Hematopoietic multipotent progenitor cell treated with erythropoietin and hydrocortisone succinate and interleukin-3 and kit ligand, for 4 days (in vitro differentiated cells): ENCODE measurements around the gene FMO1.
"Not testable (repeated sequence)": the region's sequence is repeated elsewhere in the genome, so short reads cannot be mapped to it uniquely, and the experiment has no call there.

ENCODE experiments used
- DNase-seq: peaks from one replicate; pipeline ENCODE4 v3.0.0-alpha.2; 2015

FMO1 gene, protein sequence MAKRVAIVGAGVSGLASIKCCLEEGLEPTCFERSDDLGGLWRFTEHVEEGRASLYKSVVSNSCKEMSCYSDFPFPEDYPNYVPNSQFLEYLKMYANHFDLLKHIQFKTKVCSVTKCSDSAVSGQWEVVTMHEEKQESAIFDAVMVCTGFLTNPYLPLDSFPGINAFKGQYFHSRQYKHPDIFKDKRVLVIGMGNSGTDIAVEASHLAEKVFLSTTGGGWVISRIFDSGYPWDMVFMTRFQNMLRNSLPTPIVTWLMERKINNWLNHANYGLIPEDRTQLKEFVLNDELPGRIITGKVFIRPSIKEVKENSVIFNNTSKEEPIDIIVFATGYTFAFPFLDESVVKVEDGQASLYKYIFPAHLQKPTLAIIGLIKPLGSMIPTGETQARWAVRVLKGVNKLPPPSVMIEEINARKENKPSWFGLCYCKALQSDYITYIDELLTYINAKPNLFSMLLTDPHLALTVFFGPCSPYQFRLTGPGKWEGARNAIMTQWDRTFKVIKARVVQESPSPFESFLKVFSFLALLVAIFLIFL

GRCh38 chr1:171248302-171248701 is at the start of gene FMO1:
Gene FMO1 (plus strand): TSS chr1:171248494. CDS start chr1:171258088, 9,594 bp downstream.
- no peak for DNase-seq

DNA sequence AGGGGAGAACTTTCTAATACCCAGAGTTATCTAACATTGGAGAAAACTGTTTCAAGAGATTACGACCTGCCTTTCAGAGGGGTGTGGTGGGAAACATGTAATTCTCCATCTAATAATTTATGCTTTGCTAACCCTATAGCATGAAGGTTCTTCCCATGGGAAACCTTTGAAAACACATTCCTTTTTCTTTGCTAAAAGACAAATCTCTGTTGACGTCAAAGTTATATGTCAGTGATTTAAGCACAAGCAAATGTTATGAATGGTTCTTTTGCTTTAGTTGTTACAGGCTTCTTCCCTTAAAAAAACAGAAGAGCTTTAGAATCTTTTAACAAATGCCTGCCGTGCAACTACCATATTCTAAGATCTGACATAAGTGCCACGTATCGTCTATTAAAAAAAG is 44.0 kb upstream of the FMO1 start:
- no peak for DNase-seq

GRCh38 chr1:171206204-171206977 is 41.9 kb upstream of the FMO1 start:
- no peak for DNase-seq

DNA sequence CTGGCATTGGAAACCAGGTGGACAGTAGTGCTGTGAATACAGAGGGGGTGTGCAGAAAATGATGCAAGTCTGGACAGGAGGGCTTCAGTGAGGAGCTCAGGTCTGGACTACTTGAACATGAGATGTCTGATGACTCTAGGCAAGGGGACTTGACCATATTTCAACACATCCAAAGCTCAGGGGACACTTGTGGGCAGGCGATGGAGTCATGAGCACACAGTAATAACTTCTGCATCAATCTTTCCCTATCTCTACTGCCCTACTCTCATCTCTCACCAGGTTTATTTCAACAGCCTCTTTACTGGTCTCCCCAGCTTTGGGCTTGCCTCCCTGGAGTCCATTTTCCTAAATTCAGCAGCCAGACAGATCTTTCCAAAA is 41.3 kb upstream of the FMO1 start:
- DNase-seq = no peak

GRCh38 chr1:171207377-171207776 is 40.9 kb upstream of the FMO1 start:
- DNase-seq = no peak

DNA sequence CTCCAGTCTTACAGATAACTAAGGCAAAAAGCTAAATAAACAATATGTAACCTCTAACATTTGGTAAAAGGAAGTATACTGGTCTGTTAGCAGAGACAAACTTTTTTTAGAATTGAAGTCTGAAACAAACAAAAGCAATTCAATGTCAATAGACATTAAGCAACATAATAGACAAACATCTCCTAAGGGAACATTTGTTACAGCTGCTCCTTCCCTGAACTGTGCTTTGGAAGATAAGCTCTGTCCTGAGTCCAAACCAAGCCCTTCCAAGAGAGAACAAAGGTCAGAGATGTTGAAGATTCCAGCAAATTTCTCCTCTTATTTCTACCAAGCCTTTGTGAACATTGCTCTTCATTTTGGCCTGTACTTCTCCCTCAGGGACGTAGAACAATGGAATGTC is 37.9 kb upstream of the FMO1 start:
- no peak for DNase-seq

- peak; percentile 57 for DNase-seq
Observed at GRCh38 chr1:171212607-171213351, 35.5 kb upstream of the FMO1 start.

- no peak for DNase-seq
Observed at GRCh38 chr1:171213559-171214454, 34.5 kb upstream of the FMO1 start.

DNA sequence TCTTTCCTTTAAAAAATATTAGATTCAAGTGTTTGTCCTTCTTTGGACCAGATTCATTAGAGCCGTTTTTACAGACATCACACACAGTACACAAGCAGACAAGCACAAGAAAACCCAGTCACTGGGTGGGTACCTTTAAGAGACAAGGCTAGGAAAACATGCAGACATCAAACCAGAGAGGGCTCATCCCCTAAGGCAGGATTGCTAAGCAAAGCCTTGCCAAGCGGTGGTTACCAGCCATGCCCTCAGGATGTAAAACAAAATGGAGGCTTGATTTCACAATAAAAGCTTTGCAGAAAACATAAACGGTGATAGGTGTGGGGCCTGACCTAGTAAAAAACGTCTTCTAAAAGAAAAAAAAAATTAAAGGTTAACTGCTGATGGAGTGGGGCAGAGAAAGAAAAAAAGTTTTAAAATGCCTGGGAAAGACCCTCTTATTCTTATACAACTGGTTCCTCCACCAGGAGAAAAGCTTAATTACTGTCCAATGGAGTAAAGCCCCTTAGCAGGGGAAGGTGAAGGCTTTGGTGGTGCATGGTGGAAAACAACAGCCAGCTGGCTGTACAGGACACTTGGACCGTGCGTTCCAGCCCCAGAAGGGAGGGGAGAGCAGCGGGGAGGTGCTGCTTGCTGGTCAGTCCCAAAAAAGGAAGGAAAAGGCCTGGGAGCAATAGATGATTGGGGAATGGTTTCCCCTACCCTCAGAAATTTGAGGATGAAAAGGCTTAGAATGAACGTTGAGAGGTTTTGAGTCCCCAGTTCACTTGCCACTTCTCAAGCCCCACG is 30.4 kb upstream of the FMO1 start:
- no peak for DNase-seq

GRCh38 chr1:171218661-171219060 is 29.6 kb upstream of the FMO1 start:
- no peak for DNase-seq

DNA sequence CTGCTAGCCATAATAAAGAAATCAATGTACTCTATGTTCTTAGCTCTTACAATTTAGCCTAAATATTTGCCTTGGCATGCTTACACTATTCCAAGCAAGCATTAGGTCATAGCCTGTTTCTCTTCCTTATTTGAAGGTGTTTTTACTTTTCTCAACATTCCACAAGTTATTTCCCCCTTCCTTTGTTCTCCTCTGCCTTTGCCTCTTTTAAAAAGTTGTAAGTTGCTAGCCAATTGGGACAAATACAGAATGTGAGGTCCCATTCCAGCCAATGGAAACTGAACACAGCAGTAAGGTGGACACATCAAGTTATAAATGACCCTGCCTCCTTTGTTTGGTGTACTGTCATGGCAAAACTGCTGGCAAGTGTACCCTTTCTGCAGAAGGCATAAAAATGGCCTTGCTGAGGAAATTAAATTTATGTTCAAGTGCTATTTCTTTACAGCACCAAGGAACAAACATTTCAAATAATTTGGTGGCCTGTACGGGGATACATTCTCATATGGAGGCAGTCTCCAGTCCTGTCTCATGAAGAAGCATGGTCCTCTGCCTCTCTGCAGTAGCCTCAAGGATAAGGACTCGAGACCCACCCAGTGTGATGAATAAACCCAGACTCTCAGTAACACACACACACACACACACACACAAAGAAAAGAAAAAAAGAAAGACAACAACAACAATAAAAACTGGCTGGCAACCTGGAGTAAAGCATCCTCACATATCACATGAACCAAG is 28.8 kb upstream of the FMO1 start:
- no peak for DNase-seq

DNA sequence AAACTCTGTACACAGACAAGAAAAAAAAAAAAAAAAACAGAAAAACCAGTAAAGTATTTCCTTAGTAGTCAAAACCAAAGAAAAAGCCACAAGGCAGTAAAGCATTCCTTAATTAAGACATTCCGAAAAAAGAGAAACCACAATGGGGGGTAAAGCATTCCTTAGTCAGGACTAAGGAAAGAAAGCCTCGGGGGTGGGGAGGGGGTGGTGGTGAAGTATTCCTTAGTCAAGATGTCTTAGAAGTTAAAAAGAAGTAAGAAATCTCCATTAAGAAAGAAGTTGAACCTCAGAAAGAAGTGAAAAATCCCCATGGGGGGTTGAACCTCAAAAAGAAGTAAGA is 28.2 kb upstream of the FMO1 start:
- no peak for DNase-seq

GRCh38 chr1:171220581-171221054 is 27.7 kb upstream of the FMO1 start:
- DNase-seq = no peak

DNA sequence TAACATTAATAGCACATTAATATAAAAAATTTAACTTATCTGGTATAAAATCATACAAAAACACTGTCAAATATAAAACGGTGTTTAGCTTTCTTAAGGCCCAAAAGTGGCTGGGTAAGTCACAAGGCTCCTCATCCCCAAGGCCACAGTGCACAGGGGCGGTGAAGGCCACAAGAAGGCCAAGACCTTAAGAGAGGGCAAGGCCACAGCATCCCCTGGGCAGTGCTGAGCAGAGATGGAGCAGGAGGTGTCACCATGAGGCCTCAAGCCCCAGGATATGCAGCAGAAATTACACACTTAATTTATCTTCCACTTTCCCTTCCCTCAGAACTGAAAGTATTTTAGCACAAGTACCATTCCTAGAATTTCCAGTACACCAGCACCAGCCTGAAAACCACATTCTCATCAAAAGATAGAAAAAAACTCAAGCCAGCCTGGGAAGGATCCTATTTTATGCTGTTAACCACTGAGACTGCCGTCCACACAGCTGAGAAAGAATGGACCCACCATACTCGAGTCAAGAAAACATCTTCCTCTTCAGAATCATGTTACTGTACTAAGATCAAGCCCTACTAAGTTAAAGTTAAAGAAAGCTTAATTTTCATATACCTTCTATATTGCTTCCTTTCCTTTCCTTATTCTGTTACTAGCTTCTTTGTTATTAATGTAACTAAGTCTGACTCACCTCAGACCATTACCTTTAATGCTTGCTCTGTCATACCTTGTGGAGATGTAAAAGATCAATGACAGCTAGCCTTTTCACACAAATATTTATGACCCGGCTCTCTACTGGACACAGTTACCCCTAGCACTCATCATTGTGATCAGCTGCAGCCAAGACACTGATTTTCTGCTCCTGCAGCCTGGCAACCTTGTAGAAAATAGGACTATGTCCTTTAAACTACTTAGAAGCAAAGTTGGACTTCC is 26.4 kb upstream of the FMO1 start:
- no peak for DNase-seq

DNA sequence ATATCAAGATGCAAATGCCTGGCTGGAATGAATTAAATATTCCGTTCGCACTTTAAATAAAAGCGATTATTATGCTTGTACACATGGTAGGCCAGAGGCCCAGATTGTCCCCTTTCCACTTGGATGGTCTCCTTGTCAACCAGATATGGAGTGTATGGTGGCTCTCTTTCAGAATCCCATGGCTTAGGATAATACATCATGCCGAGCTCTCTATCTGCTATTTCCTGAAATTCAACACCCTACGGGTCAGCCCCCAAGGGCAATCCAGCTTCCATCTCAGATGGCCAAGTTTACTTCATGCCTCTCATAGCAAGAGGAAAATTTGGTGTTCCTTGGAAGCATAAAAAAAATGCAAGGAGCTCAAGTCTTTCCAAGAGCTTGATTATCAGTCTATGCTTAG is 25.4 kb upstream of the FMO1 start:
- no peak for DNase-seq

DNA sequence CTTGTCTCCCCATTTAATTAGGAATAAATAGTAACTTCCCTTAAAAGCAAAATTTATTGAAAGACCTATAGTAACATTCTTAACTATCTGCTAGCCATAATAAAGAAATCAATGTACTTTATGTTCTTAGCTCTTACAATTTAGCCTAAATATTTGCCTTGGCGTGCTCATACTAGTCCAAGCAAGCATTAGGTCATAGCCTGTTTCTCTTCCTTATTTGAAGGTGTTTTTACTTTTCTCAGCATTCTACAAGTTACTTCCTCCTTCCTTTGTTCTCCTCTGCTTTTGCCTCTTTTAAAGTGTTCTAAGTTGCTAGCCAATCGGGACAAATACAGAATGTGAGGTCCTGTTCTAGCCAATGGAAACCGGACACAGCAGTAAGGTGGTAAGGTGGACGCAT is 24.0 kb upstream of the FMO1 start:
- not testable (repeated sequence) for DNase-seq

- DNase-seq = peak; percentile 77
Observed at GRCh38 chr1:171226747-171227370, 21.4 kb upstream of the FMO1 start.

GRCh38 chr1:171231326-171231725 is 17.0 kb upstream of the FMO1 start:
- DNase-seq = no peak

DNA sequence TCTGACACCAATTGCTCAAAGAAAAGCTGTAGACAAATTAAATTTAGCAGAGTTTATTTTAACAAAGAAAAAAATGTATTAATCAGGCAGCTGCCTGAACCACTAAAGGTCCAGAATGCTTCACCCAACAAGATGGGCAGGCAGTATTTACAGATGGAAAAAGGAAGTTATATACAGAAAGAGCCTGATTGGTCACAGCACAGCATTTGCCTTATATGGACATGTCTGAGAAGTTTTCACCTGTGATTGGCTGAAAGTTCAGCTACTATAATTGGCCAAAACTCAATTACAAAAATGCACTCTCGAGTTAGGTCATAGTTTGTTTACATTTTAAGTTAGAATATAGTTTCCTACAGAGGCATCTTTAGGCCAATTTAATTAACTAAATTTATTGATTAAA is 15.1 kb upstream of the FMO1 start:
- no peak for DNase-seq
